H1 (cell line): Measurements from ENCODE around the gene ZBTB42. TPM values are rescaled to one million over a fixed set of nuclear protein-coding genes. Genes with fewer than 3 reads are reported as not detected.

ENCODE experiments used
- CTCF ChIA-PET: fragments of 300-600 bp; sonication (Branson Sonifier 250); formaldehyde crosslinking; loops from one replicate; lab custom pipeline; 2021; ENCODE audit not compliant: partially characterized antibody; lab: Charles Lee
- POLR2A ChIA-PET: fragments of 300-600 bp; sonication (Branson Sonifier 250); formaldehyde crosslinking; loops from one replicate; lab custom pipeline; 2021; ENCODE audit warnings: inconsistent platforms; ENCODE audit not compliant: partially characterized antibody; lab: Charles Lee
- DNase-seq, 2 experiments: peaks; one replicate each; pipeline versions ENCODE4 v3.0.0 to v3.0.0-alpha.2; 2010 to 2022; ENCODE audit warnings: low spot score in 2 of 2, low read depth in 1 of 2, mixed read lengths in 1 of 2
- FAIRE-seq: peaks from 2 replicates; lab custom pipeline; 2011; peaks lifted over from hg19 to GRCh38; lab: Jason Lieb, UNC
- H2AFZ ChIP-seq: 2 replicates; pipeline ENCODE4 v1.8.1; 2012; ENCODE audit warnings: low read length, inconsistent platforms
- H2AK5ac ChIP-seq: 2 replicates; pipeline ENCODE4 v1.6.1; 2013; ENCODE audit warnings: low read depth, low read length
- H2BK120ac ChIP-seq: replicated peaks from 2 replicates; pipeline ENCODE3; 2013; ENCODE audit warnings: low read depth, low read length, inconsistent platforms
- H2BK12ac ChIP-seq: 2 replicates; pipeline ENCODE4 v1.6.1; 2013; ENCODE audit warnings: low read depth, low read length
- H2BK15ac ChIP-seq: 2 replicates; pipeline ENCODE4 v1.6.1; 2013; ENCODE audit warnings: low read length
- H2BK20ac ChIP-seq: 2 replicates; pipeline ENCODE4 v1.6.1; 2013; ENCODE audit warnings: low read length
- H2BK5ac ChIP-seq: 2 replicates; pipeline ENCODE4 v1.6.1; 2013; ENCODE audit warnings: low read depth, low read length
- H3K14ac ChIP-seq: 2 replicates; pipeline ENCODE4 v1.6.1; 2013; ENCODE audit warnings: inconsistent platforms; ENCODE audit not compliant: insufficient read length
- H3K18ac ChIP-seq: 2 replicates; pipeline ENCODE4 v1.6.1; 2013; ENCODE audit warnings: low read length; ENCODE audit errors: extremely low read depth
- H3K23ac ChIP-seq: 2 replicates; pipeline ENCODE4 v1.6.1; 2013; ENCODE audit warnings: inconsistent platforms; ENCODE audit not compliant: insufficient read length
- H3K23me2 ChIP-seq: 2 replicates; pipeline ENCODE4 v1.6.1; 2013; ENCODE audit warnings: low read depth, low read length
- H3K27ac ChIP-seq: 2 replicates; pipeline ENCODE4 v1.6.1; 2011; ENCODE audit warnings: low read depth, low read length, inconsistent platforms
- H3K27me3 ChIP-seq, 4 experiments: replicated peaks in 1 of 4; 1 replicate in 1 of 4; 2 replicates in 3 of 4; pipeline versions ENCODE4 v1.6.1 to v1.8.1; 2011 to 2013; ENCODE audit warnings: low read length in 3 of 4, mild to moderate bottlenecking in 3 of 4, inconsistent platforms in 2 of 4, mixed read lengths in 2 of 4, moderate library complexity in 1 of 4; ENCODE audit not compliant: control insufficient read depth in 3 of 4, insufficient read depth in 3 of 4; ENCODE audit errors: extremely low read depth in 1 of 4
- H3K36me3 ChIP-seq, 4 experiments: 2 replicates each; pipeline versions ENCODE4 v1.6.1 to v1.8.1; 2011 to 2013; ENCODE audit warnings: mild to moderate bottlenecking in 4 of 4, low read length in 3 of 4, moderate library complexity in 2 of 4, control low read depth in 1 of 4, inconsistent platforms in 1 of 4; ENCODE audit not compliant: insufficient read depth in 4 of 4, control insufficient read depth in 2 of 4
- H3K4ac ChIP-seq: replicated peaks from 2 replicates; pipeline ENCODE3; 2013; ENCODE audit warnings: low read length, low read depth, mixed read lengths, inconsistent platforms; ENCODE audit not compliant: insufficient read length
- H3K4me1 ChIP-seq, 4 experiments: replicated peaks in 1 of 4; 1 replicate in 1 of 4; 2 replicates in 3 of 4; pipeline versions ENCODE4 v1.6.1 to v1.8.1; 2011 to 2013; ENCODE audit warnings: low read length in 3 of 4, inconsistent platforms in 2 of 4, mixed read lengths in 1 of 4; ENCODE audit not compliant: insufficient read depth in 4 of 4, control insufficient read depth in 3 of 4
- H3K4me2 ChIP-seq, 2 experiments: 2 replicates each; pipeline versions ENCODE4 v1.6.1 to v1.8.1; 2011 to 2013; ENCODE audit warnings: low read depth in 2 of 2, low read length in 2 of 2, control low read depth in 1 of 2, inconsistent platforms in 1 of 2, mild to moderate bottlenecking in 1 of 2; ENCODE audit not compliant: insufficient read depth in 1 of 2
- H3K4me3 ChIP-seq, 4 experiments: fragments of 200-600, 300-600 bp in 1 of 4; sonication (generic), shearing (Covaris generic), sonication (Bioruptor Twin) in 1 of 4; 2 replicates each; pipeline versions ENCODE4 v1.5.1 to v1.8.1; 2011 to 2016; ENCODE audit warnings: low read length in 4 of 4, low read depth in 3 of 4, control low read depth in 2 of 4, inconsistent platforms in 2 of 4, mild to moderate bottlenecking in 2 of 4, mixed read lengths in 1 of 4, moderate library complexity in 1 of 4; ENCODE audit not compliant: insufficient read depth in 2 of 4; ENCODE audit errors: extremely low read depth in 1 of 4
- H3K56ac ChIP-seq: replicated peaks from 2 replicates; pipeline ENCODE3; 2013; ENCODE audit warnings: low read depth, mild to moderate bottlenecking, mixed read lengths, low read length, inconsistent platforms; ENCODE audit not compliant: insufficient read length
- H3K79me1 ChIP-seq: 2 replicates; pipeline ENCODE4 v1.6.1; 2013; ENCODE audit warnings: low read depth, low read length, control low read depth
- H3K79me2 ChIP-seq, 2 experiments: 2 replicates each; pipeline versions ENCODE4 v1.6.1 to v1.8.1; 2012 to 2013; ENCODE audit warnings: low read length in 2 of 2, mild to moderate bottlenecking in 2 of 2, inconsistent platforms in 1 of 2; ENCODE audit not compliant: insufficient read depth in 2 of 2, control insufficient read depth in 1 of 2
- H3K9ac ChIP-seq, 4 experiments: replicated peaks in 1 of 4; 1 replicate in 1 of 4; 2 replicates in 3 of 4; pipeline versions ENCODE4 v1.6.1 to v1.8.1; 2011 to 2013; ENCODE audit warnings: low read depth in 3 of 4, low read length in 3 of 4, control low read depth in 2 of 4, mild to moderate bottlenecking in 2 of 4, moderate library complexity in 2 of 4, inconsistent platforms in 1 of 4; ENCODE audit errors: extremely low read depth in 1 of 4
- H3K9me3 ChIP-seq, 2 experiments: 2 replicates each; pipeline versions ENCODE4 v1.6.1 to v1.8.1; 2012 to 2013; ENCODE audit warnings: mild to moderate bottlenecking in 2 of 2, moderate library complexity in 2 of 2, control low read depth in 1 of 2, inconsistent platforms in 1 of 2, low read depth in 1 of 2, low read length in 1 of 2, mixed read lengths in 1 of 2; ENCODE audit not compliant: insufficient read depth in 2 of 2
- H4K20me1 ChIP-seq, 2 experiments: replicated peaks in 1 of 2; 2 replicates each; pipeline versions ENCODE3 to v1.8.1; 2011 to 2013; ENCODE audit warnings: inconsistent platforms in 2 of 2, low read length in 2 of 2, mild to moderate bottlenecking in 1 of 2; ENCODE audit not compliant: insufficient read depth in 2 of 2, control insufficient read depth in 1 of 2
- H4K5ac ChIP-seq: 2 replicates; pipeline ENCODE4 v1.6.1; 2013; ENCODE audit warnings: low read length, low read depth, mixed read lengths, inconsistent platforms; ENCODE audit not compliant: insufficient read length
- H4K8ac ChIP-seq: 2 replicates; pipeline ENCODE4 v1.8.0; 2013; ENCODE audit warnings: mild to moderate bottlenecking, moderate library complexity, low read length, inconsistent platforms; ENCODE audit not compliant: insufficient read depth; ENCODE audit errors: extremely low read depth
- H4K91ac ChIP-seq: replicated peaks from 2 replicates; pipeline ENCODE3; 2013; ENCODE audit warnings: low read length, mixed read lengths, inconsistent platforms; ENCODE audit not compliant: insufficient read length
- BACH1 ChIP-seq: IDR thresholded peaks from 2 replicates; pipeline ENCODE4 v1.6.1; 2012; ENCODE audit warnings: low read length, improper control_type of control experiment
- BRCA1 ChIP-seq: IDR thresholded peaks from 2 replicates; pipeline ENCODE4 v1.6.1; 2012; ENCODE audit warnings: low read depth, low read length, improper control_type of control experiment
- CBX8 ChIP-seq: fragments of 300-800, 300-1000 bp; sonication (generic); IDR thresholded peaks from 2 replicates; pipeline ENCODE4 v1.7.1; 2016; ENCODE audit warnings: low read depth, low read length, borderline replicate concordance
- E2F6 ChIP-seq: IDR thresholded peaks from 2 replicates; pipeline ENCODE4 v1.6.1; 2012; ENCODE audit warnings: inconsistent platforms
- EP300 ChIP-seq, 2 experiments: IDR thresholded peaks; 1 replicate in 1 of 2; 2 replicates in 1 of 2; pipeline ENCODE4 v1.6.1; 2011 to 2012; ENCODE audit warnings: low read depth in 2 of 2, low read length in 2 of 2, mild to moderate bottlenecking in 2 of 2, borderline replicate concordance in 1 of 2, inconsistent platforms in 1 of 2, moderate library complexity in 1 of 2
- MAX ChIP-seq: IDR thresholded peaks from 2 replicates; pipeline ENCODE4 v1.6.1; 2012; ENCODE audit warnings: inconsistent platforms
- NRF1 ChIP-seq: IDR thresholded peaks from 2 replicates; pipeline ENCODE4 v1.6.1; 2011; ENCODE audit warnings: mild to moderate bottlenecking, low read depth, low read length, improper control_type of control experiment
- SIRT6 ChIP-seq: IDR thresholded peaks from one replicate; pipeline ENCODE4 v1.7.1; 2012; ENCODE audit warnings: low read length, inconsistent platforms
- SIX5 ChIP-seq: IDR thresholded peaks from 2 replicates; pipeline ENCODE4 v1.6.1; 2011; ENCODE audit warnings: mild to moderate bottlenecking, low read depth, low read length
- SRF ChIP-seq: IDR thresholded peaks from 2 replicates; pipeline ENCODE4 v1.6.1; 2011; ENCODE audit warnings: mild to moderate bottlenecking, low read depth, low read length, moderate library complexity
- ZNF274 ChIP-seq: IDR thresholded peaks from 2 replicates; pipeline ENCODE4 v1.7.0; 2012; ENCODE audit warnings: low read length, borderline replicate concordance; ENCODE audit errors: extremely low read depth
- WGBS, 2 experiments: shearing (Covaris generic) in 1 of 2; methylation state at CpG; one replicate each; pipeline versions ENCODE4 v1.1.6 to v1.1.7; 2013 to 2015; ENCODE audit warnings: low lambda C conversion rate in 2 of 2, mixed read lengths in 2 of 2, inconsistent platforms in 1 of 2, low coverage in 1 of 2, missing lambda C conversion rate in 1 of 2; ENCODE audit not compliant: insufficient replicate concordance in 2 of 2, insufficient coverage in 1 of 2, insufficient read length in 1 of 2; ENCODE audit errors: extremely low coverage in 1 of 2, missing lambda C conversion rate in 1 of 2; 5-methylcytosine and 5-hydroxymethylcytosine counted together
- polyA plus RNA-seq, 7 experiments: library from polyadenylated mRNA; depleted of rRNA in 3 of 7; stranded (reverse) in 5 of 7; unstranded in 2 of 7; fragments of >200 nt in 5 of 7; fragments of 200-250 nt in 2 of 7; gene quantifications; 1 replicate in 5 of 7; 2 replicates in 1 of 7; 4 replicates in 1 of 7; pipeline versions ENCODE4 v1.2.1 to v1.2.3, GENCODE V29; 2011 to 2013; ENCODE audit warnings: missing spikeins in 2 of 7, mixed read lengths in 2 of 7
- total RNA-seq: library from RNA; stranded (reverse); fragmentation: NEBNext Ultra II Directional; extraction: Animal tissue kit (Norgen Biotek cat#: 25700); gene quantifications from 2 replicates; pipeline ENCODE4 v1.2.1, GENCODE V29; 2021

The ZBTB42 gene
- total and polyA plus RNA-seq, 2 of the 8 experiments (the other 6 are each of a cell fraction or from before 2014, with no cell fraction given), result 2.8 to 3.1 TPM

- H4K20me1 ChIP-seq, result peaks cover 0 to 10% of the 10 kb centered on the region in 2 experiments
- H2AFZ ChIP-seq, result no peak overlapping the region
- H3K14ac ChIP-seq, result no peak overlapping the region
- ChIA-PET POLR2A (interaction anchor here (0.7 to 1.7 kb wide), 5 partner anchors 22 to 61 kb away, joined by 3 to 5 read pairs (median 3); no protein-coding TSS in a partner anchor), CTCF (interaction anchor here (0.7 to 3.5 kb wide), 23 partner anchors 8 to 652 kb away, joined by 3 to 37 read pairs (median 5); partner anchors contain the start of genes ADSS1 and ZBTB42)
- H3K4me3 ChIP-seq, result no peak overlapping the region
- no peak overlapping the region; the same call in 1 of the 2 replicates for H2BK12ac ChIP-seq
- no peaks in the 10 kb centered on the region for H3K79me2 ChIP-seq
- no peak overlapping the region for H3K56ac ChIP-seq
- no peak overlapping the region for H2BK15ac ChIP-seq
- H3K4me2 ChIP-seq, result no peak overlapping the region; a peak in 1 of 4 replicates
- H3K36me3 ChIP-seq, result peaks cover 0 to 4% (median 0%) of the 10 kb centered on the region in 4 experiments; a peak in 1 of 8 replicates
- H3K18ac ChIP-seq, result no peak overlapping the region
- no peaks in the 10 kb centered on the region for H3K79me1 ChIP-seq
- H3K23ac ChIP-seq, result no peak overlapping the region
- H3K23me2 ChIP-seq, result peaks cover 17% of the 10 kb centered on the region; the same call in 1 of the 2 replicates
- no peak overlapping the region for H2AK5ac ChIP-seq
- peak overlapping the region; percentile 44; the same call in 1 of the 2 replicates for H2BK5ac ChIP-seq
- H3K27me3 ChIP-seq, result peaks cover 0 to 21% (median 13%) of the 10 kb centered on the region in 4 experiments; a peak in 6 of 7 replicates
- no peak overlapping the region for H2BK20ac ChIP-seq
- no peak overlapping the region for H3K9ac ChIP-seq
- WGBS, 2 experiments, result 42% methylated on average over 21 of the region's 22 CpGs; no CpG with 5 or more reads in 1 of the 2 experiments
- no peak overlapping the region for H3K4ac ChIP-seq
- no peak for FAIRE-seq
- peak; percentile 49 to 63 for DNase-seq
- no peak overlapping the region for H4K91ac ChIP-seq
- peak overlapping the region; percentile 53; the same call in 1 of the 2 replicates for H4K8ac ChIP-seq
- no peak overlapping the region for H3K27ac ChIP-seq
- no peak overlapping the region for H4K5ac ChIP-seq
- H2BK120ac ChIP-seq, result no peak overlapping the region
- H3K9me3 ChIP-seq, result no peaks in the 10 kb centered on the region
- peaks cover 0 to 5% (median under 1%) of the 10 kb centered on the region in 4 experiments; a peak in 3 of 7 replicates for H3K4me1 ChIP-seq
- TF ChIP-seq SRF (no peak), E2F6 (peak; percentile 75), CBX8 (no peak), MAX (peak; percentile 71), SIRT6 (no peak), BACH1 (no peak), BRCA1 (no peak), EP300 (IDR thresholded peaks at IDR 0.05; ENCODE audit: borderline replicate concordance in 1 of 2, low read depth in 2 of 2, low read length in 2 of 2) (peak in 1 of 2 experiments; percentile 84; a peak in 1 of 3 replicates), NRF1 (no peak), ZNF274 (no peak), SIX5 (no peak)
Measured at GRCh38 chr14:104820669-104821228, 19.8 kb downstream of the ZBTB42 start.
